BE2C (cell line): ENCODE data around the gene OXCT1.

Experiments
- DNase-seq: peaks from one replicate; pipeline ENCODE4 v3.0.0-alpha.2; 2020
- H3K27me3 ChIP-seq: fragments of 250-450 bp; sonication (Bioruptor Pico); 2 replicates; pipeline ENCODE4 v1.5.1; 2020; ENCODE audit warnings: mild to moderate bottlenecking
- H3K36me3 ChIP-seq: fragments of 250-450 bp; sonication (Bioruptor Pico); 2 replicates; pipeline ENCODE4 v1.5.1; 2020; ENCODE audit warnings: mild to moderate bottlenecking
- H3K4me1 ChIP-seq: fragments of 250-450 bp; sonication (Bioruptor Pico); 2 replicates; pipeline ENCODE4 v1.5.1; 2020
- H3K4me3 ChIP-seq: 2 replicates; pipeline ENCODE4 v1.5.1; 2011; ENCODE audit warnings: low read depth, low read length
- H3K9me3 ChIP-seq: fragments of 250-450 bp; sonication (Bioruptor Pico); 2 replicates; pipeline ENCODE4 v1.5.1; 2020
- CTCF ChIP-seq: IDR thresholded peaks from 2 replicates; pipeline ENCODE4 v1.5.1; 2012; ENCODE audit warnings: mild to moderate bottlenecking, low read depth, low read length

The OXCT1 gene

GRCh38 chr5:41840251-41840650 is 30.0 kb downstream of the OXCT1 start:
- TF ChIP-seq CTCF, result no peak
- Histone ChIP-seq H3K36me3 (peaks cover 11% of the 10 kb centered on the region), H3K27me3 (no peaks in the 10 kb centered on the region)

GRCh38 chr5:41837793-41838192 is 32.4 kb downstream of the OXCT1 start:
- H3K36me3 ChIP-seq, result peaks cover 10% of the 10 kb centered on the region
- peaks cover 5% of the 10 kb centered on the region for H3K4me1 ChIP-seq
- H3K4me3 ChIP-seq, result no peak overlapping the region
- no peak for DNase-seq
- no peaks in the 10 kb centered on the region for H3K27me3 ChIP-seq
- no peak for TF ChIP-seq CTCF
- no peaks in the 10 kb centered on the region for H3K9me3 ChIP-seq

More at GRCh38 chr5:41840251-41840650, 30.0 kb downstream of the OXCT1 start:
- Histone ChIP-seq H3K4me1 (peaks cover 7% of the 10 kb centered on the region), H3K9me3 (no peaks in the 10 kb centered on the region), H3K4me3 (no peak overlapping the region)
- DNase-seq, result no peak

- Histone ChIP-seq H3K36me3 (peaks cover 13% of the 10 kb centered on the region), H3K9me3 (no peaks in the 10 kb centered on the region), H3K4me3 (no peak overlapping the region), H3K27me3 (no peaks in the 10 kb centered on the region), H3K4me1 (peaks cover 5% of the 10 kb centered on the region)
- TF ChIP-seq CTCF, result no peak
- DNase-seq, result peak; percentile 46
Observed at GRCh38 chr5:41835645-41836044, 34.6 kb downstream of the OXCT1 start.

GRCh38 chr5:41834506-41834905 is 35.7 kb downstream of the OXCT1 start:
- TF ChIP-seq CTCF, result no peak
- H3K4me1 ChIP-seq, result peaks cover 5% of the 10 kb centered on the region
- H3K4me3 ChIP-seq, result no peak overlapping the region
- peaks cover 10% of the 10 kb centered on the region for H3K36me3 ChIP-seq
- no peak for DNase-seq
- H3K27me3 ChIP-seq, result no peaks in the 10 kb centered on the region
- H3K9me3 ChIP-seq, result no peaks in the 10 kb centered on the region

GRCh38 chr5:41832430-41832829 is 37.8 kb downstream of the OXCT1 start:
- Histone ChIP-seq H3K4me3 (no peak overlapping the region), H3K9me3 (no peaks in the 10 kb centered on the region), H3K36me3 (peaks cover 9% of the 10 kb centered on the region), H3K27me3 (no peaks in the 10 kb centered on the region), H3K4me1 (peaks cover 5% of the 10 kb centered on the region)
- no peak for DNase-seq
- TF ChIP-seq CTCF, result no peak

GRCh38 chr5:41831155-41831554 is 39.1 kb downstream of the OXCT1 start:
- Histone ChIP-seq H3K36me3 (peaks cover 9% of the 10 kb centered on the region), H3K9me3 (no peaks in the 10 kb centered on the region), H3K4me1 (peaks cover 5% of the 10 kb centered on the region), H3K27me3 (no peaks in the 10 kb centered on the region), H3K4me3 (no peak overlapping the region)
- no peak for DNase-seq
- TF ChIP-seq CTCF, result no peak
